GM12801 (cell line): ENCODE measurements around the gene DDB1.

ENCODE experiments used
- TF ChIP-seq, protein P1 (sequence below): IDR thresholded peaks from one replicate; pipeline ENCODE4 v1.5.1; 2011; ENCODE audit warnings: control low read depth; ENCODE audit not compliant: insufficient read length; ENCODE audit errors: extremely low read depth

DDB1 gene

DNA sequence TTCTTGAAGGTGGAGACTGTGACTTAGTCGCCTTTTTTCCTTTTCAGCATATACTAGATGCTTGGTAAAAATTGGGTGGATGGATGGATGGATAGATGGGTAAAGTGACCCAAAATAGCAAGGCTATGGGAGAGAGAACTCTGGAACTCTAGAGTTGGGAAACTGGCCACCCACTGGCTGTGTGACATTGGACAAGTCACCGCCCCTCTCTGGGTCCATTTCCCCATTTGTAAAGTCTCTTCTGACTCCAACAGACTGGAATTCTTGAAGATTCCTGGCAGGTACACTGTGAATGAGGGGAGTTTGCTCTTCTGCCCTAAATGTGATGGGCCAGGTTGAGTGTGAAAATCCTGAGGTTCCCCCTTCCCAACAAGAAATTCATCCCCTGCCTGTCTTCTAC lies 8.1 kb upstream of the DDB1 start:
- TF ChIP-seq, protein P1, sequence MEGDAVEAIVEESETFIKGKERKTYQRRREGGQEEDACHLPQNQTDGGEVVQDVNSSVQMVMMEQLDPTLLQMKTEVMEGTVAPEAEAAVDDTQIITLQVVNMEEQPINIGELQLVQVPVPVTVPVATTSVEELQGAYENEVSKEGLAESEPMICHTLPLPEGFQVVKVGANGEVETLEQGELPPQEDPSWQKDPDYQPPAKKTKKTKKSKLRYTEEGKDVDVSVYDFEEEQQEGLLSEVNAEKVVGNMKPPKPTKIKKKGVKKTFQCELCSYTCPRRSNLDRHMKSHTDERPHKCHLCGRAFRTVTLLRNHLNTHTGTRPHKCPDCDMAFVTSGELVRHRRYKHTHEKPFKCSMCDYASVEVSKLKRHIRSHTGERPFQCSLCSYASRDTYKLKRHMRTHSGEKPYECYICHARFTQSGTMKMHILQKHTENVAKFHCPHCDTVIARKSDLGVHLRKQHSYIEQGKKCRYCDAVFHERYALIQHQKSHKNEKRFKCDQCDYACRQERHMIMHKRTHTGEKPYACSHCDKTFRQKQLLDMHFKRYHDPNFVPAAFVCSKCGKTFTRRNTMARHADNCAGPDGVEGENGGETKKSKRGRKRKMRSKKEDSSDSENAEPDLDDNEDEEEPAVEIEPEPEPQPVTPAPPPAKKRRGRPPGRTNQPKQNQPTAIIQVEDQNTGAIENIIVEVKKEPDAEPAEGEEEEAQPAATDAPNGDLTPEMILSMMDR = no peak

DNA sequence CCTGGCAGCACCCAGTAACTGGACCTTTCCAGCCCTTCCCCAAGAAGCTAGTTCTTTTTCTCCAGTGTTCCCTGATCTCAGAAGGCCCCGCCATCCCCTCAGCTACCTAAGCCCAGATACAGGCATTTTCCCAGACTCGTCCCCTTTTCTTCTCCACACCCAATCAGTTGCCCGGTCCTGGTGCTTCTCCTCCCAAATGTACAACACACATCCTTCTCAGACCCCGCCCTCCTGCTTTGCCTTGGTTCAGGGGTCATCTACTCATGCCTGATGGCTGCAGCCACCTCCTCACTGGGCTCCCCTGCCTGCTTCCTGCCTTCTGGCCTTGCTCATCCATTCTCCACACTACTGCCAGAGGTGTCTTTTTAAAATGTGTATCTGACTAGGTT lies 6.6 kb upstream of the DDB1 start:
- TF ChIP-seq, protein P1 = no peak

DNA sequence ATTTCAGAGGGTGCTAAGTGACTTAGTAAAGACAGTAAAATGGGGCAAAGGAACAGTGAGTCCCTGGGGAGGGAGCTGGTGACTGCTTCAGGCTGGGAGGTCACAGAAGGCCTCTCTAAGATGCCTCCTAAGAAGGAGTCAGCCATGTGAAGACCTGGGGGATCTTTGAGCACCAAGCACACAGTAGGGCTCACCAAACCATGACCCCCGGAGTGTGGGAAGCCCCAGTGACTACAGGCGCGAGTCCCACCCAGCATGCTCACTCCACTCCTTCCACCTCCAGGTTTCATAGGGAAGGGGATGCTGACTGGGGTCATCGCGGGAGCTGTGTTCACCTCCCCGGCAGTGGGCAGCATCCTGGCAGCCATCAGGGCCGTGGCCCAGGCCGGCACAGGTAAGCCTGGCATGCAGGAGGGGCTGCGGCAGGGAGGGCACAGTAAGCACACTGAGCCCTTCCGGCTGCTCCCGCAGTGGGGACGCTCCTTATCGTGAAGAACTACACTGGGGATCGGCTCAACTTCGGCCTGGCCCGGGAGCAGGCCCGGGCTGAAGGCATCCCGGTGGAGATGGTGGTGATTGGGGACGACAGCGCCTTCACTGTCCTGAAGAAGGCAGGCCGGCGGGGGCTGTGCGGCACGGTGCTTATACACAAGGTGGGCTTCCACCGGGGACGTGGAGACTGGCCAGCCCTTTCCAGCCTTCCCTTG lies 6.0 kb upstream of the DDB1 start:
- TF ChIP-seq, protein P1 = no peak

DNA sequence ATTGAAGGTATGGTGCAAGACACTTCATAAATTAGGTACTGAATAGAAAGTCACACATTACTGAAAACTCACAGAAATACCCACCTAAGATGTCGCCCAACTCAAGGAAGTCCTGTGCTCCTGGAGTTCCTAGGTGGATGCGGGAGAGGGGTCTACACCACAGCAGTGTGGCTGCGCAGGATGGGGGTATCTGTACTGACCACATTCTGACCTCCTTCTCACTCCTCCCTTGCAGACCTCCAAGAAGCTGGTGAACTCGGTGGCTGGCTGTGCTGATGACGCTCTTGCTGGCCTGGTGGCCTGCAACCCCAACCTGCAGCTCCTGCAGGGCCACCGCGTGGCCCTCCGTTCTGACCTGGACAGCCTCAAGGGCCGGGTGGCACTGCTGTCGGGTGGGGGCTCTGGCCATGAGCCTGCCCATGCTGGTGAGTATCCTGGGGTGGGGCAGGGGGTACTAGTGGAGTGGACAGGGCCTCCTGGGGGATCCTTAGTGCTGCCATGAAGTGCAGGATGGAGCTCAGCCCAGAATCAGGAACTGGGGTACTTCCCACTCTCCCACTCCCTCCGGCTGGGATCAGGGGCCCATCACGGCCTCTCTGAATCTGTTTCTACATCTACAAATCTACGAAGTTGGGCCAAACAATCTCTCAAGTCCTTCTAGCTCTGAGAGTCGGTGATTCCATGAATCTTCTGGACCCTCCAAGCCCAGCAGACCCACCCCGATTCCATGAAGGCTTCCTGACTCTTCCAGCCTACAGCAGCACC lies 5.0 kb upstream of the DDB1 start:
- TF ChIP-seq, protein P1 = no peak

DNA sequence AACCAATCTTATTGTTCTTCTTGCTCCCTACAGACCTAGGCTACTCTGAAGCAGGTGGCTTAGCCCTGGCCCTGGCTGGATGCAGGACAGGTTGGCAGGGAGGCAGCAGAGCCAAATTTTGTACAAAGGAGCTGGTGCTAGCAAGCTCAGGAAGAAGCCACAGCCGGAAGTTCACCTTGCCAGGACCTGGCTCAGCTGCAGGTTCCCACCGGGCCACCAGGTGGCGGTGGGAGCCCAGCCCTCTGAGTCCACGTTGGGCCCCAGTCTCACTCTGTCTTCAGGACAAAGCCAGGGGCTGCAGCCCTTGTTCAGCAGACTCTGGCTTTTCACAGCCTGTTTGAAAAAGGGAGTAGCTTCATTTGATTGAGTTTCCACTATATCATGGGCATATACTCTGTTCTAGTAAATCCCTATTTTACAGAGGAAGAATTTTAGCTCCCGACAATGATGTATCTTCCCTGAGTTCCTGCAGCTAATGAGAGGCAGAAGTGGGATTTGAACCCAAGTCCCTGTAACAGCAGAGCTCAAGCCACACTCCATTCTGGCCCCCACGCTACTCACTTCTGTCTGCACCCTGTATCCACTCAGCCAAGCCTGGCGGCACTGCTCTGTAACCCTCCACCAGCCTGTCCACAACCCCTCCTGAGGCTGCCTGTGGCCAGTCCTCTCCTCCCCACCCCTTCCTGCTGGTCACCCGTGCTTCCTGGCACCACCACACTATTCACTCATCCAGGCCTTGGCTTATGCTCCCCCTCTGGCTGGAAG lies 3.4 kb upstream of the DDB1 start:
- TF ChIP-seq, protein P1 = peak; percentile 85

DNA sequence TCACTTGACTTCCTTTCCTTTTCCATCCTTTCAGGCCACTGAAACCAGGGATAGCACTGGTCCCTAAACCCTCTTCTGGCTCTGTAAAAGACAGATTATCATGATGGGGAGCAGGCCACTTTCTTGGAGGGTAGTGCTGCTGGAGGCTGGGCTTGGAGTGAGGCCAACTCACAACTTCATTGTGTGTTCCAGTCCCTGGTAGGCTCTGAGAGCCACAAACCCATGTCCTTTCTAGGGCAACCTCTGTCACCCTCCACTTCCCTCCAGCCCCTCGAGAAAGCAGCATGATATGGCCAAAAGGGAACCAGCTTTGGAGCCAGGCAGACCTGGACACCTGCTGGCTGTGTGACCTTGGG lies 2.4 kb upstream of the DDB1 start:
- TF ChIP-seq, protein P1 = no peak
